ENCODE results near the gene FAM83C. TPM values are rescaled to one million over a fixed set of nuclear protein-coding genes. Genes with fewer than 3 reads are reported as not detected.

FAM83C gene
- total RNA-seq, 1 experiment from 2014 or later = not detected

- Histone ChIP-seq H3K36me3 (ENCODE audit: low read depth, low read length) (no peaks in the 10 kb centered on the region), H3K27ac (ENCODE audit: low read length) (peak overlapping the region; percentile 95), H3K27me3 (ENCODE audit: low read length) (no peaks in the 10 kb centered on the region), H3K9me3 (ENCODE audit: low read length) (no peaks in the 10 kb centered on the region), H3K4me2 (ENCODE audit: low read length) (peak overlapping the region; percentile 64), H3F3A (ENCODE audit: low read length, unreplicated experiment) (peaks cover 3% of the 10 kb centered on the region), H3K9me2 (replicated peaks; ENCODE audit: low read length) (no peaks in the 10 kb centered on the region), H4K20me1 (ENCODE audit: low read length) (no peaks in the 10 kb centered on the region), H3K9ac (ENCODE audit: low read length) (peak overlapping the region; percentile 76), H3K79me2 (ENCODE audit: low read length) (0 out of 2 replicates have a peak, but pooled peaks cover 8% of the 10 kb centered on the region), H2AFZ (ENCODE audit: low read length) (no peak overlapping the region), H3K4me1 (ENCODE audit: insufficient read depth, low read length) (peaks cover 49% of the 10 kb centered on the region), H3K4me3 (ENCODE audit: low read length) (no peak overlapping the region)
- DNase-seq (peak; percentile 91), ATAC-seq (peak; percentile 25)
- POLR2A ChIA-PET (ENCODE audit: unreplicated experiment) = interaction anchor here (0.6 to 0.8 kb wide), 2 partner anchors 18 to 37 kb away, joined by 3 to 5 read pairs; no protein-coding TSS in a partner anchor
- TF ChIP-seq EZH2 (IDR thresholded peaks at IDR 0.05; ENCODE audit: low read length, unreplicated experiment) (no peak), CTCF (conservative IDR thresholded peaks at IDR 0.05; ENCODE audit: low read depth, low read length) (no peak), EZH2phosphoT487 (IDR thresholded peaks at IDR 0.05; ENCODE audit: borderline replicate concordance, low read length) (no peak)
- CTCF ChIA-PET = interaction anchor here (0.6 to 1.2 kb wide), 2 partner anchors 15 to 119 kb away, joined by 3 to 5 read pairs; no protein-coding TSS in a partner anchor
- intact Hi-C loops (cut with micrococcal nuclease) = loop anchor here (1.0 kb wide), 1 partner anchor 19 kb away; no protein-coding TSS in a partner anchor
- no TSS peak for BruUV-seq (replicated peaks)
These were observed 28.3 kb upstream of the FAM83C start for GRCh38 chr20:35320396-35321126.

GRCh38 chr20:35319871-35320197 is 27.6 kb upstream of the FAM83C start:
- H3K27ac ChIP-seq (ENCODE audit: low read length) = peak overlapping the region; percentile 95
- peaks cover 54% of the 10 kb centered on the region for H3K4me1 ChIP-seq (ENCODE audit: insufficient read depth, low read length)
- no peaks in the 10 kb centered on the region for H3K9me2 ChIP-seq (replicated peaks; ENCODE audit: low read length)
- H3F3A ChIP-seq (ENCODE audit: low read length, unreplicated experiment) = peaks cover 3% of the 10 kb centered on the region
- TSS peak; percentile 18 for BruUV-seq (replicated peaks)
- 0 out of 2 replicates have a peak, but pooled peaks cover 8% of the 10 kb centered on the region for H3K79me2 ChIP-seq (ENCODE audit: low read length)
- peak; percentile 59 for DNase-seq
- peak; percentile 21 for ATAC-seq
- H3K4me3 ChIP-seq (ENCODE audit: low read length) = no peak overlapping the region
- TF ChIP-seq CTCF (conservative IDR thresholded peaks at IDR 0.05; ENCODE audit: low read depth, low read length) (no peak), EZH2 (IDR thresholded peaks at IDR 0.05; ENCODE audit: low read length, unreplicated experiment) (no peak), EZH2phosphoT487 (IDR thresholded peaks at IDR 0.05; ENCODE audit: borderline replicate concordance, low read length) (no peak)
- no peaks in the 10 kb centered on the region for H3K36me3 ChIP-seq (ENCODE audit: low read depth, low read length)
- H2AFZ ChIP-seq (ENCODE audit: low read length) = no peak overlapping the region
- no peaks in the 10 kb centered on the region for H4K20me1 ChIP-seq (ENCODE audit: low read length)
- intact Hi-C loops (cut with micrococcal nuclease) = loop anchor here (1.0 to 2.0 kb wide), 3 partner anchors 12 to 19 kb away; no protein-coding TSS in a partner anchor
- no peaks in the 10 kb centered on the region for H3K27me3 ChIP-seq (ENCODE audit: low read length)
- ChIA-PET CTCF (interaction anchor here (0.6 to 1.2 kb wide), 2 partner anchors 14 to 119 kb away, joined by 3 to 5 read pairs; no protein-coding TSS in a partner anchor), POLR2A (ENCODE audit: unreplicated experiment) (no interaction called here)
- H3K9me3 ChIP-seq (ENCODE audit: low read length) = no peaks in the 10 kb centered on the region
- H3K4me2 ChIP-seq (ENCODE audit: low read length) = peak overlapping the region; percentile 64
- peak overlapping the region; percentile 76 for H3K9ac ChIP-seq (ENCODE audit: low read length)
